CD4-positive, alpha-beta T cell (primary cell): Measurements from ENCODE around the gene CD99. TPM values are rescaled to one million over a fixed set of nuclear protein-coding genes. Genes with fewer than 3 reads are reported as not detected.

Source experiments
- ATAC-seq: fragments of 200-7000 bp; cut with Tn5 transposase; one replicate; pipeline ENCODE4 v1.10.0; 2022; ENCODE audit warnings: mild to moderate bottlenecking; ENCODE audit not compliant: poor library complexity
- CTCF ChIA-PET: fragments of 350-600 bp; sonication (Branson Sonifier 250); formaldehyde crosslinking; loops from one replicate; lab custom pipeline; 2021; ENCODE audit warnings: antibody characterized with exemption, inconsistent platforms; lab: Charles Lee
- POLR2A ChIA-PET: fragments of 350-600 bp; sonication (Branson Sonifier 250); formaldehyde crosslinking; loops from one replicate; lab custom pipeline; 2021; ENCODE audit warnings: antibody characterized with exemption, inconsistent platforms; lab: Charles Lee
- DNase-seq, 14 experiments: peaks; one replicate each; pipeline ENCODE4 v3.0.0-alpha.2; 2013 to 2020; ENCODE audit warnings: mixed read lengths in 2 of 14
- H3K27ac ChIP-seq, 2 donors: one replicate each; pipeline versions ENCODE4 v1.5.1 to v1.7.0; 2013; ENCODE audit warnings: low read length in 2 of 2, low read depth in 1 of 2, mild to moderate bottlenecking in 1 of 2
- H3K27me3 ChIP-seq, 2 experiments: 1 replicate in 1 of 2; 2 replicates in 1 of 2; pipeline versions ENCODE4 v1.6.1 to v1.7.0; 2013; ENCODE audit warnings: low read length in 2 of 2, control low read depth in 1 of 2, mild to moderate bottlenecking in 1 of 2, moderate library complexity in 1 of 2; ENCODE audit not compliant: insufficient read depth in 2 of 2, control insufficient read depth in 1 of 2
- H3K36me3 ChIP-seq: one replicate; pipeline ENCODE4 v1.6.1; 2013; ENCODE audit warnings: low read length, control low read depth; ENCODE audit not compliant: insufficient read depth
- H3K4me1 ChIP-seq: one replicate; pipeline ENCODE4 v1.6.1; 2013; ENCODE audit warnings: low read length, control low read depth; ENCODE audit not compliant: insufficient read depth
- H3K4me3 ChIP-seq: one replicate; pipeline ENCODE4 v1.5.1; 2013; ENCODE audit warnings: mild to moderate bottlenecking, low read length, moderate library complexity
- H3K9me3 ChIP-seq, 2 experiments: 1 replicate in 1 of 2; 2 replicates in 1 of 2; pipeline versions ENCODE4 v1.6.1 to v1.7.0; 2013; ENCODE audit warnings: low read length in 2 of 2, mild to moderate bottlenecking in 2 of 2, control low read depth in 1 of 2, moderate library complexity in 1 of 2; ENCODE audit not compliant: control insufficient read depth in 1 of 2, insufficient read depth in 1 of 2
- H3K27ac Mint-ChIP-seq: one replicate; pipeline ENCODE4 v1.8.0; 2020; ENCODE audit warnings: mixed read lengths
- H3K27me3 Mint-ChIP-seq: one replicate; pipeline ENCODE4 v1.8.0; 2021; ENCODE audit warnings: mixed read lengths
- H3K36me3 Mint-ChIP-seq: one replicate; pipeline ENCODE4 v1.8.0; 2021; ENCODE audit warnings: low read depth, mixed read lengths
- H3K4me1 Mint-ChIP-seq: one replicate; pipeline ENCODE4 v1.8.0; 2021; ENCODE audit warnings: low read depth, mixed read lengths
- H3K4me3 Mint-ChIP-seq: one replicate; pipeline ENCODE4 v1.8.0; 2020; ENCODE audit warnings: mild to moderate bottlenecking, mixed read lengths
- H3K9me3 Mint-ChIP-seq: one replicate; pipeline ENCODE4 v1.8.0; 2020; ENCODE audit warnings: mixed read lengths
- CTCF ChIP-seq: fragments of 200-600 bp; IDR thresholded peaks from one replicate; pipeline ENCODE4 v1.8.0; 2022; ENCODE audit warnings: antibody characterized with exemption, mild to moderate bottlenecking
- intact Hi-C, 2 experiments: fragments of 100-400 bp; cut with DNase I in 1 of 2; cut with micrococcal nuclease in 1 of 2; formaldehyde crosslinking; loops; one replicate each; pipeline versions ENCODE4 v1.15.1 to v1.9.0; 2023 to 2025; cut with DNase I, micrococcal nuclease
- total RNA-seq, 174 experiments: library from RNA in 2 of 174; stranded (reverse) in 2 of 174; gene quantifications; one replicate each; pipeline ENCODE4 v1.2.3 and lab custom pipeline; 2021 to 2026

CD99 gene
- total RNA-seq, 2 experiments from 2014 or later: 170 to 184 TPM

- Mint-ChIP-seq H3K4me1 (no peaks in the 10 kb centered on the region), H3K9me3 (no peaks in the 10 kb centered on the region), H3K27me3 (no peaks in the 10 kb centered on the region), H3K36me3 (peaks cover 7% of the 10 kb centered on the region), H3K4me3 (no peak overlapping the region), H3K27ac (no peak overlapping the region)
- ChIA-PET CTCF (no interaction called here), POLR2A (no interaction called here)
- no peak for TF ChIP-seq CTCF
- intact Hi-C loops: no loop called here
- H3K4me3 ChIP-seq: no peak overlapping the region
- H3K9me3 ChIP-seq: no peaks in the 10 kb centered on the region
- no peak for ATAC-seq
- no peak overlapping the region for H3K27ac ChIP-seq
- H3K36me3 ChIP-seq: no peaks in the 10 kb centered on the region
- H3K27me3 ChIP-seq: no peaks in the 10 kb centered on the region
- H3K4me1 ChIP-seq: no peaks in the 10 kb centered on the region
- no peak for DNase-seq
These were observed 36.4 kb upstream of the CD99 start for GRCh38 chrX:2654436-2655340.

GRCh38 chrX:2656257-2656836 lies 34.7 kb upstream of the CD99 start:
- H3K4me3 Mint-ChIP-seq: no peak overlapping the region
- no peak for ATAC-seq
- no peak for DNase-seq
- CTCF ChIA-PET: no interaction called here
- no peak for TF ChIP-seq CTCF
- Histone ChIP-seq H3K27ac (no peak overlapping the region), H3K4me1 (no peaks in the 10 kb centered on the region), H3K27me3 (no peaks in the 10 kb centered on the region), H3K4me3 (no peak overlapping the region), H3K9me3 (no peaks in the 10 kb centered on the region), H3K36me3 (no peaks in the 10 kb centered on the region)
- H3K36me3 Mint-ChIP-seq: no peaks in the 10 kb centered on the region
- H3K27ac Mint-ChIP-seq: no peak overlapping the region
- H3K4me1 Mint-ChIP-seq: no peaks in the 10 kb centered on the region
- no peaks in the 10 kb centered on the region for H3K27me3 Mint-ChIP-seq
- H3K9me3 Mint-ChIP-seq: no peaks in the 10 kb centered on the region
- POLR2A ChIA-PET: no interaction called here
- intact Hi-C loops: no loop called here

- Histone ChIP-seq H3K9me3 (no peaks in the 10 kb centered on the region), H3K27ac (no peak overlapping the region), H3K27me3 (no peaks in the 10 kb centered on the region), H3K4me1 (no peaks in the 10 kb centered on the region), H3K36me3 (no peaks in the 10 kb centered on the region), H3K4me3 (no peak overlapping the region)
- H3K27ac Mint-ChIP-seq: no peak overlapping the region
- H3K4me1 Mint-ChIP-seq: no peaks in the 10 kb centered on the region
- H3K27me3 Mint-ChIP-seq: no peaks in the 10 kb centered on the region
- intact Hi-C loops: no loop called here
- no peaks in the 10 kb centered on the region for H3K9me3 Mint-ChIP-seq
- TF ChIP-seq CTCF: no peak
- H3K36me3 Mint-ChIP-seq: no peaks in the 10 kb centered on the region
- ChIA-PET CTCF (no interaction called here), POLR2A (no interaction called here)
- no peak for DNase-seq
- ATAC-seq: no peak
- H3K4me3 Mint-ChIP-seq: no peak overlapping the region
These were observed 33.5 kb upstream of the CD99 start for GRCh38 chrX:2657532-2658113.
